GM12874 (cell line): ENCODE data around the gene ARHGEF5.

Source experiments
- CTCF ChIP-seq: IDR thresholded peaks from 2 replicates; pipeline ENCODE4 v1.5.1; 2011; ENCODE audit warnings: low read depth, mild to moderate bottlenecking, control low read depth, low read length, moderate library complexity; ENCODE audit not compliant: insufficient read depth

Gene ARHGEF5

GRCh38 chr7:144401490-144401889, 46.3 kb downstream of the ARHGEF5 start:
- no peak for TF ChIP-seq CTCF

GRCh38 chr7:144403102-144403501, 47.9 kb downstream of the ARHGEF5 start:
- no peak for TF ChIP-seq CTCF

GRCh38 chr7:144403649-144404061, 48.5 kb downstream of the ARHGEF5 start, which contains the start of gene NOBOX:
Gene NOBOX, minus strand, starts transcription at chr7:144403693.
- no peak for TF ChIP-seq CTCF

- TF ChIP-seq CTCF: no peak
Measured at GRCh38 chr7:144404946-144405345, 49.7 kb downstream of the ARHGEF5 start.

GRCh38 chr7:144407266-144407931, 52.2 kb downstream of the ARHGEF5 start:
- TF ChIP-seq CTCF: no peak

- no peak for TF ChIP-seq CTCF
Measured at GRCh38 chr7:144408121-144408520, 52.9 kb downstream of the ARHGEF5 start.

GRCh38 chr7:144410441-144410840, 55.2 kb downstream of the ARHGEF5 start:
- TF ChIP-seq CTCF: no peak
